ENCODE data around the gene MARVELD3. TPM values are rescaled to one million over a fixed set of nuclear protein-coding genes. Genes with fewer than 3 reads are reported as not detected.
"Not testable (repeated sequence)": the region's sequence is repeated elsewhere in the genome, so short reads cannot be mapped to it uniquely, and the experiment has no call there.

MARVELD3 gene
- total and polyA plus RNA-seq, 4 donors, result 3.6 to 9.3 (median 8.2) TPM

DNA sequence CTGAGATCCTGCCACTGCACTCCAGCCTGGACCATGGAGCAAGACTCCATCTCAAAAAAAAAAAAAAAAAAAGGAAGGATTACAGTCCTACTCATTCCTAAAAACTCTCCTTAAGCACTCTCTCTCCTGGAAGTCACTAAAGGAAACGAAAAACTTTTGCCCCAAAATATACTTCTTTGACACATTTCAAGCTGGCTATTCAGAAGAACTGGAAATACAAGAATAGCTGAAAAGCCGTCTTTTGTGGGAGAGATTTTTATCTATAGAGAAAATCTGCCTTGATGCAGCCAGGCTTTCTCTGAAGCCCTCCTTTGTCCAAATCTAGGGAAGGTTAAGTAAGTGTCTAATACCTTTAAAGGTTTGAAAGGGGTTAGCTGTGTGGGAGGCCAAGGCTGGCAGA, 16.9 kb upstream of the MARVELD3 start:
- Histone ChIP-seq H3K9ac (ENCODE audit: insufficient read depth in 1 of 2, low read length in 2 of 2) (no peak overlapping the region), H3K9me3 (ENCODE audit: control insufficient read depth in 4 of 4, insufficient read depth in 3 of 4, low read length in 3 of 4) (no peaks in the 10 kb centered on the region), H3K36me3 (ENCODE audit: control insufficient read depth in 4 of 4, insufficient read depth in 4 of 4, low read length in 4 of 4) (no peaks in the 10 kb centered on the region), H3K4me3 (no peak overlapping the region), H3K4me1 (ENCODE audit: control insufficient read depth in 5 of 5, insufficient read depth in 5 of 5, low read length in 5 of 5) (peaks cover 0 to 2% (median 0%) of the 10 kb centered on the region in 5 donors), H3K27ac (ENCODE audit: low read depth in 1 of 2, low read length in 1 of 2) (no peak overlapping the region), H3K27me3 (ENCODE audit: control insufficient read depth in 3 of 3, insufficient read depth in 3 of 3, low read length in 2 of 3) (no peaks in the 10 kb centered on the region)
- TF ChIP-seq, protein P1, sequence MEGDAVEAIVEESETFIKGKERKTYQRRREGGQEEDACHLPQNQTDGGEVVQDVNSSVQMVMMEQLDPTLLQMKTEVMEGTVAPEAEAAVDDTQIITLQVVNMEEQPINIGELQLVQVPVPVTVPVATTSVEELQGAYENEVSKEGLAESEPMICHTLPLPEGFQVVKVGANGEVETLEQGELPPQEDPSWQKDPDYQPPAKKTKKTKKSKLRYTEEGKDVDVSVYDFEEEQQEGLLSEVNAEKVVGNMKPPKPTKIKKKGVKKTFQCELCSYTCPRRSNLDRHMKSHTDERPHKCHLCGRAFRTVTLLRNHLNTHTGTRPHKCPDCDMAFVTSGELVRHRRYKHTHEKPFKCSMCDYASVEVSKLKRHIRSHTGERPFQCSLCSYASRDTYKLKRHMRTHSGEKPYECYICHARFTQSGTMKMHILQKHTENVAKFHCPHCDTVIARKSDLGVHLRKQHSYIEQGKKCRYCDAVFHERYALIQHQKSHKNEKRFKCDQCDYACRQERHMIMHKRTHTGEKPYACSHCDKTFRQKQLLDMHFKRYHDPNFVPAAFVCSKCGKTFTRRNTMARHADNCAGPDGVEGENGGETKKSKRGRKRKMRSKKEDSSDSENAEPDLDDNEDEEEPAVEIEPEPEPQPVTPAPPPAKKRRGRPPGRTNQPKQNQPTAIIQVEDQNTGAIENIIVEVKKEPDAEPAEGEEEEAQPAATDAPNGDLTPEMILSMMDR (IDR thresholded peaks at IDR 0.05; ENCODE audit: control extremely low read depth, extremely low read depth), result no peak
- DNase-seq (no peak), ATAC-seq (ENCODE audit: insufficient read depth, low FRiP score) (no peak)
- WGBS, 2 donors, result 53 to 60% methylated on average over 2 of the region's 2 CpGs

DNA sequence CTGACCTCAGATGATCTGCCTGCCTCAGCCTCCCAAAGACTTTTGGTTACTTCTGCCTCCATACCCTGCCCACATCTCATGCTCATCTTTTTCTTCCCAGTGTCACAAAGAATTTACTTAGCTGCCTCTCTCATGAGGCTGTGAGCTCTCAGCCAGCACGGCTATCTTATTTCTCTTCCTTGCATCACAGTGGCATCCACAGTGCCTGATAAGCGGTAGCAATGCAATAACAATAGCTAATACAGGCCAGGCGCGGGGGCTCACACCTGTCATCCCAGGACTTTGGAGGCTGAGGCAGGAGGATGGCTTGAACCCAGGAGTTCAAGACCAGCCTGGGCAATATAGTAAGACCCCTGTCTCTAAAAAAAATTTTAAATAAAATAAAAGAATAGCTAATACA, 15.5 kb upstream of the MARVELD3 start:
- Histone ChIP-seq H3K36me3 (ENCODE audit: control insufficient read depth in 4 of 4, insufficient read depth in 4 of 4, low read length in 4 of 4) (no peaks in the 10 kb centered on the region), H3K9ac (ENCODE audit: insufficient read depth in 1 of 2, low read length in 2 of 2) (no peak overlapping the region), H3K27ac (ENCODE audit: low read depth in 1 of 2, low read length in 1 of 2) (no peak overlapping the region), H3K27me3 (ENCODE audit: control insufficient read depth in 3 of 3, insufficient read depth in 3 of 3, low read length in 2 of 3) (no peaks in the 10 kb centered on the region), H3K4me1 (ENCODE audit: control insufficient read depth in 5 of 5, insufficient read depth in 5 of 5, low read length in 5 of 5) (peaks cover 0 to 2% (median 0%) of the 10 kb centered on the region in 5 donors), H3K4me3 (no peak overlapping the region), H3K9me3 (ENCODE audit: control insufficient read depth in 4 of 4, insufficient read depth in 3 of 4, low read length in 3 of 4) (no peaks in the 10 kb centered on the region)
- ATAC-seq (ENCODE audit: insufficient read depth, low FRiP score) (no peak), DNase-seq (no peak)
- WGBS, 2 donors, result 84% methylated on average over 4 of the region's 4 CpGs
- TF ChIP-seq, protein P1 (IDR thresholded peaks at IDR 0.05; ENCODE audit: control extremely low read depth, extremely low read depth), result no peak

DNA sequence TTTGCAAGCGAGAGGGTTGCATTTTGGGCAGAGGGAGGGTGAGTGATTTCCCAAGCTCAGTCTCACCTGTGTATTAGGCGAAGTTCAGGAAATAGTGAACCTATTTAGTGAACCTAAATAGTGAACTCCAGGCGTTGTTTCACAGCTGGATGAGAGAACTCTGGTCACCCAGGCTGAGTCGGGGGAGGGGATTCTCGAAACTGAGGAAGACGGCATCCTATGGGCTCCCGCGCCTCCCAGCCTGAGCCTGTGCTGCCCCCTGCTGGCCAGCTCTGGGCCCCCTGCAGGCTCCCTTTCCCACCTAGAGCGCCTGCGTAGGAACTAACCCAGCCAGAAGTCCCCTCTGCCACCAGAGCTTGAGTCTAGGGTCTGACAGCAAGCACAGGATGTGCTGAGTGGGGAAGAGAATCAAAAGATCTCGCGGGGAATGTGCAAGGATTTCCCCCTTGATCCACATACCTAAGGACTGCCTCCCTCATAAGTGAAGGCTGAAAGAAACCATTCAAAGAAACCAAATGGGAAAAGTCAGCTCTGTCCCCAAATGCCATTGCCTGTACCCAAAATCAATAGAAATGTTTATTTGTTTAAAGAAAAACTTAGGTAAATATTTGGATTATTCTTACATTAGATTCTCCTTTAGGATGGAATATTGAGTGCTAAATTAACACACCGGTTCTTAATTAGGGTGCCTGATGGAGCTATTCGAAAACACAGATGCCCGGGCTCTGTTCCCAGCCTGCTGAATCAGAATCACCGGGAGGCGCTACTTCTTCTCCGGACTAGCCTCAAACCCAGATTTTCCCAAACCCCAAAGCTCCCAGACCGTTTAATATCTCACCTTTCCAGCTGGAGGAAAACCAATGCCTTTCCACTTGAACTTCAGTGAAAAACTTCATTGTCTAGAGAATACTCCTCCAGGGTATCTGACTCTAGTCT, 14.8 kb upstream of the MARVELD3 start:
- DNase-seq (peak; percentile 57 to 75 (median 70)), ATAC-seq (ENCODE audit: insufficient read depth, low FRiP score) (peak; percentile 83)
- Histone ChIP-seq H3K27ac (ENCODE audit: low read depth in 1 of 2, low read length in 1 of 2) (no peak overlapping the region), H3K27me3 (ENCODE audit: control insufficient read depth in 3 of 3, insufficient read depth in 3 of 3, low read length in 2 of 3) (no peaks in the 10 kb centered on the region), H3K4me3 (no peak overlapping the region), H3K36me3 (ENCODE audit: control insufficient read depth in 4 of 4, insufficient read depth in 4 of 4, low read length in 4 of 4) (no peaks in the 10 kb centered on the region), H3K9me3 (ENCODE audit: control insufficient read depth in 4 of 4, insufficient read depth in 3 of 4, low read length in 3 of 4) (no peaks in the 10 kb centered on the region), H3K9ac (ENCODE audit: insufficient read depth in 1 of 2, low read length in 2 of 2) (no peak overlapping the region), H3K4me1 (ENCODE audit: control insufficient read depth in 5 of 5, insufficient read depth in 5 of 5, low read length in 5 of 5) (peaks cover 0 to 2% (median 0%) of the 10 kb centered on the region in 5 donors)
- TF ChIP-seq, protein P1 (IDR thresholded peaks at IDR 0.05; ENCODE audit: control extremely low read depth, extremely low read depth), result peak; percentile 81
- 12 to 15% methylated on average over 19 of the region's 19 CpGs for WGBS, 2 donors

DNA sequence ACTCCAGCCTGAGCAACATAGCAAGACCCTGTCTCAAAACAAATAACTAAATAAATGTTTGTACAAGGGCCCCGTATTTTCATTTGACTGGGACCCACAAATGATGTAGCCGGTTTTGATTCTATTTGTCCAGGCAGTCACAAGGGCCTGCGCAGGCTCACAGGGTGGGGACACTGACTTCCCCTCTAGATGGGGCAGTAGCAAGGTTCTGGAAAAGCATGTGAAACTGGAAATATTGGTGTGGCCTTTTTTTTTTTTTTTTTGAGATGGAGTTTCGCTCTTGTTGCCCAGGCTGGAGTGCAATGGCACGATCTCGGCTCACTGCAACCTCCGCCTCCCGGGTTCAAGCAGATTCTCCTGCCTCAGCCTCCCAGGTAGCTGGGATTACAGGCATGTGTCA, 11.0 kb upstream of the MARVELD3 start:
- not testable (repeated sequence) for H3K36me3 ChIP-seq (ENCODE audit: control insufficient read depth in 4 of 4, insufficient read depth in 4 of 4, low read length in 4 of 4); H3K9me3 ChIP-seq (ENCODE audit: control insufficient read depth in 4 of 4, insufficient read depth in 3 of 4, low read length in 3 of 4); H3K27ac ChIP-seq (ENCODE audit: low read depth in 1 of 2, low read length in 1 of 2); H3K9ac ChIP-seq (ENCODE audit: insufficient read depth in 1 of 2, low read length in 2 of 2); ATAC-seq (ENCODE audit: insufficient read depth, low FRiP score); DNase-seq; H3K4me3 ChIP-seq; H3K27me3 ChIP-seq (ENCODE audit: control insufficient read depth in 3 of 3, insufficient read depth in 3 of 3, low read length in 2 of 3); H3K4me1 ChIP-seq (ENCODE audit: control insufficient read depth in 5 of 5, insufficient read depth in 5 of 5, low read length in 5 of 5)
- 85 to 86% methylated on average over 6 to 8 of the region's 8 CpGs for WGBS, 2 donors

All from lung (tissue), 12 donors.